HG03460 (cell line): ENCODE results near the gene OR4C6.

Experiments
- ATAC-seq: cut with Tn5 transposase; IDR thresholded peaks from one replicate; pipeline ENCODE4 v1.9.1; 2021; ENCODE audit not compliant: unreplicated experiment

The OR4C6 gene

DNA sequence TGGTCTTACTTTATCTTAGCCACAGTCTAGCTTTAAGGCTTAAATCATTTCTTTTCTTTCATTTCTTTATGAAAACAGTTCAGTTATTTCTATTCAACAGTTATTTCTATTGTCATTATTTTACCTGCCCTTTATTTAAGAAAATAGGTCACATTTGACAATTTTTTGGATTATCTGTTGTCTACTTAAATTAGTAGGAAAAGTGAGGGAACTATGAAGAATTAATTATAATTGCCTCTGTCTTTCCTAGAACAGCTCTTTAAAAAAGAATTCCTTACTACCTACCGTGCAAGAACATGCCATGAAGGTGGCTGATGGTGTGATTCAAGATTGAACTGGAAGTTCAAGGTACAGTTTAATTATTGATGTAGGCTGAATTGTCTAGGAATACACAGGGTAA is at the start of gene OR4C6:
Gene OR4C6, plus strand, starts transcription at position 301 of the 400 bp plus-strand sequence. CDS start 2,966 bp downstream, outside the sequence.
- no peak for ATAC-seq

DNA sequence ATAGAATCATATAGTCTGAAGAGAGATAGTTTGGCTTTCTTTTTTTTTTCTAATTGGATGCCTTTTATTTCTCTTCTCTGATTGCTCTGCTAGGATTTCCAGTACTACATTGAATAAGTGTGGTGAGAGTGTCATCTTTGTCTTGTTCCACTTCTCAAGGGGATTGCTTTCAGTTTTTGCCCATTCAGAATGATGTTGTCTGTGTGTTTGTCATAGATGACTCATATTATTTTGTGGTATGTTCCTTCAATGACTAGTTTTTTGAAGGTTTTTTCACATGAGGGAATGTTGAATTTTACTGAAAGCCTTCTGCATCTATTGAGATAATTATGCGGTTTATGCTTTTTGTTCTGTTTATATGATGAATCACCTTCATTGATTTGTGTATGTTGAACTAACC is 37.5 kb upstream of the OR4C6 start:
- ATAC-seq: no peak

DNA sequence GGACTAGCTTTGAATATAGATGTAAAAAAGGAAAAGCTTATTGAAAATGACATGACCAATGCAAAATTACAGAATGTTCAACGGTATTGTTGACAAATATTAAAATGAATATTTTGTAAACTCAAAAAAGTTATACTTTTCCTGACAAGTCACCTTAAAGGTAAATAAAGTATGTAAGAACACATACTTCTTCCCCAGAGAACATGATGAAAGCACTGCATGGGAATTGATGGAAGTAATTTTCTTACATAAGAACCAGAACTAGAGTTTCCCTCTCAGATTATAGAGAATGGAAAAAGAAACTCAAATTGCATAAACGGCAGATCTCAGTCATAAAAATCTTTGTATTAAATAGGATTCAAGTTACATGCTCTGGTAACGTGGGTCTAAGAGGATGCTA is 27.2 kb upstream of the OR4C6 start, which contains the start of gene OR4P4:
Gene OR4P4, plus strand, starts transcription at position 301 of the 400 bp plus-strand sequence.
- no peak for ATAC-seq

DNA sequence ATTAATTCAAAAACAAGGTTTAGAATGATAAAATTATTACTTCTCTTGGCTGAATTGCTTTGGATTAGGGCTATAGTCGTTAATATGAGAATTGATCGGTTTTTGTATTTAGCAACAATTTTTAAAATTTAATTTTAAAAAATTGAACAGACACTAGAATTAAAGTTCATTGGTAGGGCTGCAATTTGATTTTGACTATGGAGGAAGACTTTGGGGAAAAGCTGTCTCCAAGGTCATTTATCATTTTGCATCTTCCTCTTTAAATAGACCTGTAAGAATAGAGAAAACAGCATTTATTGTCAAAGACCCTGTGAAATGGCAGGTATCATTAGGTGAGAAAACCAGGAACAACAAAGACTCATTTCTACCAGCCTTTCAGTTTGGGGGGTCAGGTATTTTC is 14.0 kb upstream of the OR4C6 start, which contains the start of gene OR4S2:
Gene OR4S2, plus strand, starts transcription at position 301 of the 400 bp plus-strand sequence. CDS start 2,577 bp downstream, outside the sequence.
- ATAC-seq: no peak

DNA sequence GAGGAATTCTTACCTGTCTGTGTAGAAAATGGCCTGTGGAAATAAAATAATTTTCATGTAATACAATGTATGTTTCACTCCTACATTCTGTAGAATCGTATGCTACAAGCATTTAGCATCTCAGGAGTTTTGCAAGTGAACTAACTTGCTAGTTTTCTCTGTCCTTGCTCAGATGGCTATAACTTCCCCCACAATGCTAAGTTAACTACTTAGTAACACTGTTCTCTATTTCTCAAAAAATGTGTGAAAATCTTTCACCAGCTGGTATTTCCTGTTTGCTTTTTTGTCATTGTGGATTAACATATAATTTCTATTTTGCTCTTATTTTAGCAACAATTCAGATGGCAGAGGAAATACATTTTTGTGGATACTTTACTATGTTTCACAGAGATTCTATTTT is 9.4 kb upstream of the OR4C6 start:
- no peak for ATAC-seq

DNA sequence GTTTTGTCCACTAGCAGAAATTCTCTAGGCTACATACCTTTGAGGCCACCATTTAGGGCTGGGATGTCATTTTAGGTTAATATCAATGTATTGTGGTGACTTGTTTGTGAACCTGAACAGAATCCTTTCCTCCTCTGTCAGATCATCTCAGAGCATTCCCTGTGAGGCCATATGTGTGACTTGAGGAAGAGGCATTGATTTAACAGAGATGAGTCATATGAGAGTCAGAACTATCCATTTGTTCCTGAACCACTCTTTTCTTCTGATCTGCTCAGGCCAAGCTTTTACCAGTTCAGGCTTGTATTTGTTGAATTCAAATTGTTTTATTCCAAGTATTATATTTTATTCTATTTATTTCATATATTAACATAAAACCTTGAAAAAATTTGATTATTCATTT is 6.9 kb upstream of the OR4C6 start:
- no peak for ATAC-seq

DNA sequence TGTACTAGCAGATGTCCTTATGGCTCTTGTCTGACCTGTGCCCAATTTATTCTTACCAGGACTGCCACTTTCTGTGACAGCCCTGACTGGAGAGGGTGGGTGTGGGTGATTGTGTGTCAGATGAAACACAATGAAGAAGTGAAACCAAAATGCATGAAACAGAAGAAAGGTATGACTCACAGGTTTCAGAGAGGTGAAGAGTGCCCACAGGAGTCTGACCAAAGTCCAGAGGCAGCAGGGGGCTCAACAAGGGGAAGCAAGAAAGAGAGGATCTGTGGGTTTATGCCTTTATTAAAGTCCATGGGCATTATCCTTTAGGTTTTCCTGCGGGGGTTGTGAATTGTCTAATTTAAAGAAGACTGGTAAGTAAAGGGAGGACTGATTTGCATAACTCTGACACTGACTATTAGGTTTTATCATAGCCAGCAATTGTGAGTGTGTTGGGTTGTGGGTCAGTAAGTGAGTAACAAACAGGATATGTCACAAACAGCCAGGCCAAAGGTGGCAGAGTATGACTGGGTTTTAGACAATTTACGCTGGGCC is 3.9 kb upstream of the OR4C6 start:
- peak; percentile 93 for ATAC-seq

DNA sequence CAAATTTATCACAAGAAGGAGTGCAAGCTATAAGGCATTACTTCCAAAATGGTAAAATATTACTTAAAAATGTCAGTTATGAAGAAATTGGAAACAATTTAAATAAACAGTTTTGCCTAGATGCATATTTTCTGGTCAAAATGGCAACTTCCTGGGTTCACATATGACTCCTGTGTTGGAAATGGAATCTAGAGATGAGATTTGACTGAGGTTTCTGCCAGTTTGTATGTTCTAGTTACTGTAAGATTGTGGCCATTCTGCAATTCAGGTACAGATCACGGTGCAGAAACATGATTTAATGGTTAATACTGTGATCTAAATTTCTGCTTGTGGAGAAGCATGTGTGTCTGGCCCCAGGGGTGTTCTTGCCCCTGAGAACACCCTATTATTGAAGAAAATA is 3.4 kb upstream of the OR4C6 start:
- ATAC-seq: peak; percentile 38

DNA sequence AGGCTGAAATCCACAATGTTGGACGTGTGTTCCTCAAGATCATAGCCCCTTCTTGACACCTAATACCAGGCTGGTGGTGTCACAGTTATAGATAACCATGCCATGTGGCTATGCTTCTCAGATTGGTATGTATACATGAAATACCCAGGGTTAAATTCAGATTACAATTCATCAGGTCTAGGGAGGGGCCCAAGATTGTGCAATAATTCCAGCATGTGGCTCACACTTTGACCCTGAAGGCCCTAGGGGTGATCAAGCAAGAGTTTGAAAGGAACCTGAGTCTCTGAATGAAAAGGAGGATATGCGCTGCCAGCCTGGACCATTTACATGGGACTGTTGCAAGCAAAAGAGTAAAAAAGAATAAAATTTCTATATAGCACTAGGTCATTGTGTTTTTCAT is 7.4 kb downstream of the OR4C6 start:
- ATAC-seq: no peak

DNA sequence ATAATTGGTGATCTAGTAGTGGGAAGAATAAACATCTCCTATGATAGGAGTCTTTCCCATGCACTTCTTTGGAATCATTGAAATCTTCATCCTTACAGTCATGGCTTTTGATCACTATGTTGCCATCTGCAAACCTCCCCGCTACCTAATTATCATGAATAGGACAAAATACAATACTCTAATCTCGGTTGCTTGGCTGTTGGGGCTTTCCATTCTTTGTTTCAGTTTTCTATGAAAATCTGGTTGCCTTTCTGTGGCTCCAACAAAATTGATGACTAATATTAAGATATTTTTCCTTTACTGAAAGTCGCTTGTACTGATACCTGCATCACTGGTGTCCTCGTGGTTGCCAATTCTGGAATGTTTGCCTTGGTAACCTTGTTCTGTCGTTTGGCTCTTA is 11.9 kb downstream of the OR4C6 start:
- ATAC-seq: no peak

DNA sequence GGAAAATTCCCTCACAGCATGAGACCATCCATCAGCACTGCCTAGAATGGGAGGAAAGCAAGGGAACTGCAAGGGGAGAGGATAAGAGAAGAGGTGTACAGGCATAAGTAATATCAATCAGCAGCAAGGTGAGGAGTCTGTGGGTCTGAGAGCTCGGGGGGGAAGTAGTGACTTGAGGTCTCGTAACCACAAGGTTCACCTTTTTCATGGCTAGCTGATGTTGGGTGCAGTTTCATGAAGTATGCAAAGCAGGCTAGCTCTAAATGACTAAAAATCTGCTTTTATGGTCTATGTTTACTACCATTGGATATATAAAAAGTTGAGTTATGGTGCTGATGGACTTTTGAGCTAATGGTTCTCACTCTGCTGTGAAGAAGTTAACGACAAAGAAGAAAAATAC is 35.8 kb downstream of the OR4C6 start:
- no peak for ATAC-seq

DNA sequence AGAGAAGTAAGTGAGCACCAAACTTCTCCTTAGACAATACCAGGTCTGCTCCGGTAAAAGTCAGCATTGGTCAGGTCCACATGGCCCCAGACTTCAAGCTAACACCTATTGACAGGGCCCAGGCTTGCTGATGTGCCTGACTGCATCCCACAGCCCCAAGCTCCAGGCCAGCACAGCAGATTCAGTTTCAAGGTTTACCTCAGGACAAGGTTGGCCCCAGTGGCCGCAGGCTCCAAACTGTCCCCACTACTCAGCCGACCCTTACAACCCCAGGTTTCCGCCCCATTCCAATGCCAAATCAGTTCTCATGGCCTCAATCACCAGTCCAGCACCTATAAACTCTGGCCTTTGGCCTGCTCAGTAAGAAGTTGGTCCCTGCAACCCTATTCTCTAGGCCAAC is 39.4 kb downstream of the OR4C6 start:
- no peak for ATAC-seq

DNA sequence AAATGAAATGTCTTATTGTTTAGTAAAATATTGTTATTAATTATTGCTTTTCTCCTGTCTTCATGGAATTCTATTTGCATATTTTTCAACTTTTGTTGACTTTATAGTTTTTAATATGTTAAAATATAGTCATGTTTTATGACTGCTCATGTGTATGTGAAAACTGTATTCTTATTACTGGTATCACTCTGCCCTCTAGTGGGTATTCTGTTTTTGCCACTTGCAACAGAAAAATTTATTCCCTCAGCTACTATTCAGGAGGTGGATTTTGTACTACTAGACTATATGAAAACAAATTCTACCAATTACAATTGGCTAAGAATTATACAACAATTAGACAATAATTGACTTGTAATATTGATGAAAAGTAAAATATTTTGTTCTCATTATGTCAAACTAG is 45.0 kb downstream of the OR4C6 start:
- no peak for ATAC-seq

DNA sequence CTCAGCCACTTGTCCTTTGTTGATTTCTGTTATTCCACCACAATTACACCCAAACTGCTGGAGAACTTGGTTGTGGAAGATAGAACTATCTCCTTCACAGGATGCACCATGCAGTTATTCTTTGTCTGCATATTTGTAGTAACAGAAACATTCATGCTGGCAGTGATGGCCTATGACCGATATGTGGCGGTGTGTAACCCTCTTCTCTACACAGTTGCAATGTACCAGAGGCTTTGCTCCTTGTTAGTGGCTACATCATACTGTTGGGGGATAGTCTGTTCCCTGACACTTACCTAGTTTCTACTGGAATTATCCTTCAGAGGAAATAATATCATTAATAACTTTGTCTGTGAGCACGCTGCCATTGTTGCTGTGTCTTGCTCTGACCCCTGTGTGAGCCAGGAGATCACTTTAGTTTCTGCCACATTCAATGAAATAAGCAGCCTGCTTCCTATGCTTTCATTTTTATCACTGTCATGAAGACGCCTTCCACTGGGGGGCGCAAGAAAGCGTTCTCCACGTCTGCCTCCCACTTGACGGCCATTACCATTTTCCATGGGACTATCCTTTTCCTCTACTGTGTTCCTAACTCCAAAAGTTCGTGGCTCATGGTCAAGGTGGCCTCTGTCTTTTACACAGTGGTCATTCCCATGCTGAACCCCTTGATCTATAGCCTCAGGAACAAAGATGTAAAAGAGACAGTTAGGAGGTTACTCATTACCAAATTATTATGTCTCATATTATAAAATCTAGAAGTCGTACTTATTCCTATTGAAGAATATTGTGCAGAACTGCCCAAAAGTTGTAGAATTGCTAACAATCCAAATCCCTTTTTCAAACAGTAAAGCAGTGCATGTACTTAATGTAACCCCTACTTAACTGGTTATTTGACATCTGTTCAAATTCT is 53.2 kb downstream of the OR4C6 start:
- no peak for ATAC-seq
